ENCODE results near the gene SHROOM2.

- TF ChIP-seq CTCF (IDR thresholded peaks at IDR 0.05) (no peak), POLR2A (IDR thresholded peaks at IDR 0.05) (no peak)
Measured at GRCh38 chrX:9917861-9918260, 131.6 kb downstream of the SHROOM2 start.

Measured in gastroesophageal sphincter (tissue), 3 donors.